Measurements from ENCODE around the gene BTF3.
A peak's percentile ranks its signal among the peaks of the same experiment; 100 is the strongest.
"Not testable (repeated sequence)": the region's sequence is repeated elsewhere in the genome, so short reads cannot be mapped to it uniquely, and the experiment has no call there.

BTF3 gene

DNA sequence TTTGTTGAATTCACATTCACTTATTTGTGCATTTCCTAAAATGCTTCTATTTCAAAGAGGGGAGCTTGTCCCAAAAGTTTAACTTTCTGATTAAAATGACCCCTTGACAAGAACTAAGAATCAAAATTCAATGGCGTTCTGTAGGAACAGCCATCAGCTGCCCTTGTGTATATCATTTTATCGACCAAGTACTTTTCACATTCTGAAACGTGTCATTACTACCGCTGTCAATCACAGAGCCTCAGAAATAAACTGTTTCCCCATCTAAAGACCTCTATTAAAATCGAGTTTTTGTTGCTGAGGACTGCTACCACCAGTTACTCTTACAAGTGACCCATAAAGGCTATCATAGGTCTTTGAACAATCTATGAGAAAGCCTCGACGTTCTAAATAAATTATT is 48.1 kb upstream of the BTF3 start:
- no peak for ATAC-seq
- no peak for TF ChIP-seq ESRRG (CRISPR knock-in tag; IDR thresholded peaks at IDR 0.05)
- TF ChIP-seq ZC3H10 (CRISPR knock-in tag; IDR thresholded peaks at IDR 0.05), result no peak
- no peak for TF ChIP-seq BACH2 (CRISPR knock-in tag; IDR thresholded peaks at IDR 0.05; ENCODE audit: borderline replicate concordance)
- no peak for TF ChIP-seq ZNF565 (CRISPR knock-in tag; conservative IDR thresholded peaks at IDR 0.05; ENCODE audit: low read depth)
- no peak for TF ChIP-seq ARNTL (CRISPR knock-in tag; IDR thresholded peaks at IDR 0.05; ENCODE audit: borderline replicate concordance, low read depth)

DNA sequence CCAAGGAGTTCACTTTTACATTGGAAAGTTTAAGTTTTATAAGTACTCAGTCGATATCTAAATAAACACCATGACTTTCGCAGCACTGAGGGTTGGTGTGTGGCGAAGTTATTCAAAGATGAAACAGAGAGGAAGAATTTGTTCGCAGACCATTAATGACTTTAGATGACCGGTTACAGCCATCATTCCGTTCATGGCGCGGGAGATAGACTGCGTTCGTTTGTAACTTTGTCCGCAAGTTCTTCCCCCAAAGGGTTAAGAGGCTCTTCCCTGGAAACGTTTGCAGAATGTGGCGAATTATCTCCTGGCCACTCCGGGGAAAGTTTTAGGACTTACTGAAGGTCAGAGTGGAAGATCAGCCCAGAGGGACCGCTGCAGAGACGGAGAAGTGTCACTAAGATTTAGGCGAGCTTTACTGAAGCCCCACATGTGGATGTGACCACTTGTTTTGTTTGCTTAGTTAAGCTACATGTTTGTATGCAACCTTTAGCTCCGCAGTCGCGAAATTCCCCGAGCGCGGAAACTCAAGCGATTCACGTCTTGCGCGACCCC is 47.5 kb upstream of the BTF3 start:
- ATAC-seq, result peak; percentile 6; the same call in 2 of the 3 replicates
- TF ChIP-seq GLIS3 (CRISPR knock-in tag; IDR thresholded peaks at IDR 0.05) (no peak), TOX (CRISPR knock-in tag; IDR thresholded peaks at IDR 0.05; ENCODE audit: borderline replicate concordance) (no peak), ESRRG (CRISPR knock-in tag; IDR thresholded peaks at IDR 0.05) (no peak), BACH2 (CRISPR knock-in tag; IDR thresholded peaks at IDR 0.05; ENCODE audit: borderline replicate concordance) (no peak)
- TF ChIP-seq, protein P1, sequence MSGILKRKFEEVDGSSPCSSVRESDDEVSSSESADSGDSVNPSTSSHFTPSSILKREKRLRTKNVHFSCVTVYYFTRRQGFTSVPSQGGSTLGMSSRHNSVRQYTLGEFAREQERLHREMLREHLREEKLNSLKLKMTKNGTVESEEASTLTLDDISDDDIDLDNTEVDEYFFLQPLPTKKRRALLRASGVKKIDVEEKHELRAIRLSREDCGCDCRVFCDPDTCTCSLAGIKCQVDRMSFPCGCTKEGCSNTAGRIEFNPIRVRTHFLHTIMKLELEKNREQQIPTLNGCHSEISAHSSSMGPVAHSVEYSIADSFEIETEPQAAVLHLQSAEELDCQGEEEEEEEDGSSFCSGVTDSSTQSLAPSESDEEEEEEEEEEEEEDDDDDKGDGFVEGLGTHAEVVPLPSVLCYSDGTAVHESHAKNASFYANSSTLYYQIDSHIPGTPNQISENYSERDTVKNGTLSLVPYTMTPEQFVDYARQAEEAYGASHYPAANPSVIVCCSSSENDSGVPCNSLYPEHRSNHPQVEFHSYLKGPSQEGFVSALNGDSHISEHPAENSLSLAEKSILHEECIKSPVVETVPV (CRISPR knock-in tag; IDR thresholded peaks at IDR 0.05), result no peak

DNA sequence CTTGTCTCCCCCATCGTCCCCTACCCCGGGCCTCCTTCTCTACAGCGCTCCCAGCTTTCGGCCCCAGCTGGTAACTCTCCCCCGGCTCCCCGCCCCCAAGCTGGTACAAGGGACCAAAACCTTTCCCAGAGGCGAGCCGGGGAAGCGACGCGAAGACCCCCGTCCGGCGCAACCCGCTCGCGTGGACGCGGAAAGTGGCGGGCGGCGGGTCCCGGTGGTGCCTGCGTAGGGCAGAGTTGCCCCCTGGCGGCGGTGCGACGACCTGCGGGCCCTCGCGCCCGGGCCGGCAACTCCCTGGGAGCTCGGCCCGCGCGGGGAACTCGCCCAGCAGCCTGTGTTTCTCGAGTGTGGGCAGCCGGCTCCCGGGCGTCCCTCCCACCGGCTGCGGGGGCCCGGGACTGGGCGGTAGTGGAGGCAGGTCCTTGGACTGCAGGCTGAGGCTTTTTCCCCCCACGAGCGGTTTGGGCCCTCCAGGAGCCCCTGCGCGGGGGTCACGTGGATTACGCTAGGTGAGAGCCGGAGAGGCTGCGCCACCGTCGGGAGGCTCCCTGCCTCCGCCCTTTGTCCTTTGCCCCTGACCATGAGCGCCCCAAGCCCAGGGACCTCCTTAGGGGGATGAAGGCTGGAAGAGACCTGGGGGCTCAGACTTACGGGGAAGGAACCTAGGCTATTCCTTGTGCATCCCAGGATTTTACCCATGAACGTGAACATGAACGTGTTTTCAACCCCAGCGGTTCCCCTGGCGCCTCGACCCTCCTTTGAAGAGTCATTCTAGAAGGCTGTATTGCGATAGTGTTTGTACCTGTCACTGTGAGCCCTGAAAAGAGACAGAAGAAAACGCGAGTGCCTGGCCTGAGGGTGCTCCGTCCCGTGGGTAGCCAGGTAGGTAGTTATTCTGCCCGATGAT is 46.8 kb upstream of the BTF3 start:
- peak; percentile 66 for ATAC-seq

DNA sequence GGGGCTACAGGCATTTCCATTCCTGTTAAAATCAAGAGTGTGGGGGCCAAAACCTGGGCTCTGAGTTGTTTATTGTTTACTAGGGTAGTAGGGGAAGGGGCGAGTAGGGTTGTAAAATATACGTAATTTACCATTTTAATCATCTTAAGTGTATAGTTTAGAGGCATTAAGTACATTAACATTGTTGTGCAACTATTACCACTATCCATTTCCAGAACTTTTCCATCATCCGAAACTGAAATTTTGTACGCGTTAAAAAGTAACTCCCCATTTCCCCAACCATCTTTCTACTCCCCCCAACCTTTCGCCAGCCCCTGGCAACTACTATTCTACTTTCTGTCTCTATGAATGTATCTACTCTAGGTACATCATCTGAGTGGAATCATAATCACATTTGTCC is 46.0 kb upstream of the BTF3 start:
- no peak for TF ChIP-seq ARNTL (CRISPR knock-in tag; IDR thresholded peaks at IDR 0.05; ENCODE audit: borderline replicate concordance, low read depth)
- no peak for ATAC-seq

More for the DNA sequence above, 46.8 kb upstream of the BTF3 start:
- TF ChIP-seq BACH2 (CRISPR knock-in tag; IDR thresholded peaks at IDR 0.05; ENCODE audit: borderline replicate concordance) (no peak), SNAI2 (CRISPR knock-in tag; IDR thresholded peaks at IDR 0.05) (no peak), ESRRG (CRISPR knock-in tag; IDR thresholded peaks at IDR 0.05) (no peak), ZFP30 (CRISPR knock-in tag; IDR thresholded peaks at IDR 0.05) (no peak), RARB (CRISPR knock-in tag; IDR thresholded peaks at IDR 0.05) (no peak), TOX (CRISPR knock-in tag; IDR thresholded peaks at IDR 0.05; ENCODE audit: borderline replicate concordance) (no peak), PPARA (CRISPR knock-in tag; IDR thresholded peaks at IDR 0.05; ENCODE audit: borderline replicate concordance) (no peak), ZNF70 (CRISPR knock-in tag; IDR thresholded peaks at IDR 0.05) (no peak), ZFP3 (CRISPR knock-in tag; IDR thresholded peaks at IDR 0.05) (no peak), GLIS3 (CRISPR knock-in tag; IDR thresholded peaks at IDR 0.05) (no peak), ARNTL (CRISPR knock-in tag; IDR thresholded peaks at IDR 0.05; ENCODE audit: borderline replicate concordance, low read depth) (no peak)
- TF ChIP-seq, protein P2, sequence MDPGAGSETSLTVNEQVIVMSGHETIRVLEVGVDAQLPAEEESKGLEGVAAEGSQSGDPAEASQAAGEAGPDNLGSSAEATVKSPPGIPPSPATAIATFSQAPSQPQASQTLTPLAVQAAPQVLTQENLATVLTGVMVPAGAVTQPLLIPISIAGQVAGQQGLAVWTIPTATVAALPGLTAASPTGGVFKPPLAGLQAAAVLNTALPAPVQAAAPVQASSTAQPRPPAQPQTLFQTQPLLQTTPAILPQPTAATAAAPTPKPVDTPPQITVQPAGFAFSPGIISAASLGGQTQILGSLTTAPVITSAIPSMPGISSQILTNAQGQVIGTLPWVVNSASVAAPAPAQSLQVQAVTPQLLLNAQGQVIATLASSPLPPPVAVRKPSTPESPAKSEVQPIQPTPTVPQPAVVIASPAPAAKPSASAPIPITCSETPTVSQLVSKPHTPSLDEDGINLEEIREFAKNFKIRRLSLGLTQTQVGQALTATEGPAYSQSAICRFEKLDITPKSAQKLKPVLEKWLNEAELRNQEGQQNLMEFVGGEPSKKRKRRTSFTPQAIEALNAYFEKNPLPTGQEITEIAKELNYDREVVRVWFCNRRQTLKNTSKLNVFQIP (CRISPR knock-in tag; IDR thresholded peaks at IDR 0.05; ENCODE audit: borderline replicate concordance, low read depth), result no peak

DNA sequence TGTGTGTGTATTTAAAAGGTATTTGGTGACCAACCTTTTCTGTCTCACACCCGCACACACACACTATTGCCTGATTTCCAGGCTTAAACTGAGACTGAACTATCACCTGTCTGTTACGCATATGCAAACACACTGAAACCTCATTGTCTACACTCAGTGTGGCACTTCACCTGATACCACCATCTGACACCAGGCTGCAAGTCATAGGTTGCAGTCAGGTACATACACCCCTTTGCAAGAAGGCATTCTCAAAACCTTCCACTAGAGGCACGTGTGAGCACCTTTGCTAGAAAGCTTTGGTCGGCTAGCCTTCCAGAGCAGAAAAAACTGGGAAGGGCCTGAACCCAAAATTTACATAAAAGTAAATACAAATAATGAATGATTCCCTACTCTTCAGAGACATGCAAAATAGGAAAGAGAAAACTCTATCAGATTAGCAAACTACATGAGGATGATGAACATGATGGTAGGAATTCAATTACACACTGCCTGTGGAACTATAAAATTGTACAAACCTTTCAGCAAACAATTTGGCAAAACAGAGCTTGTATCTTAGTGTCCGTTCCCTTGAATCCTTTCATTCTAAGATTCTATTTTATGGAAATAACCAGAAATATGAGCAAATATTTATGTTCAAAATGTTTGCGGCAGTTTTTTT is 43.7 kb upstream of the BTF3 start:
- TF ChIP-seq SNAI2 (CRISPR knock-in tag; IDR thresholded peaks at IDR 0.05) (no peak), ZFP3 (CRISPR knock-in tag; IDR thresholded peaks at IDR 0.05) (no peak)
- ATAC-seq, result peak; percentile 58

DNA sequence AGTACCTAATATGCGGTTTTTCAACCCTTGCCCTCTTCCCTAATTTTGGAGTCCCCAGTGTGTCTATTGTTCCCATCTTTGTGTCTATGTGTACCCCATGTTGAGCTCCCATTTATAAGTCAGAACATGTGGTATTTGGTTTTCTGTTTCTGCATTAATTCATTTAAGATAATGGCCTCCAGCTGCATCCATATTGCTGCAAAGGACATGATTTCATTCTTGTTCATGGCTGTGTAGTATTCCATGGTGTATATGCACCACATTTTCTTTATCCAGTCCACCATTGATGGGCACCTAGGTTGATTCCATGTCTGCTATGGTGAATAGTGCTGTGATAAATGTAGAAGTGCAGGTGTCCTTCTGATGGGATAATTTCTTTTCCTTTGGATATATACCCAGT is 41.8 kb upstream of the BTF3 start:
- ATAC-seq, result not testable (repeated sequence)

DNA sequence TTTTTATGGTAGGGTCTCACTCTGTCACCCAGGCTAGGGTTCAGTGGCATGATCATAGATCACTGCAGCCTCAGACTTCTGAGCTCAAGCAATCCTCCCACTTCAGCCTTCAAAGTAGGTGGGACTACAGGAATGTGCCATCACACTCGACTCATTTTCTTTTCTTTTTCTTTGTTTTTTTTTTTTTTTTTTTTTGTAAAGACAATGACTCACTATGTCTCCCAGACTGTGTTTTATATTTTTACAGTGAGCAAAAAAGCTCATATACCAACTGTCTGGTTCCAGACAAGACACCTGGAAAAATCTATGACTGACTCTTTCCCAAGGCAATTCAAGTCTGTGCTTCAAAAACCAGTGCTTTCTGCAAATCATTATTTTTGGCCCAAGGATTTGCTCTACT is 38.9 kb upstream of the BTF3 start:
- TF ChIP-seq ZNF565 (CRISPR knock-in tag; conservative IDR thresholded peaks at IDR 0.05; ENCODE audit: low read depth), result no peak
- TF ChIP-seq ESRRG (CRISPR knock-in tag; IDR thresholded peaks at IDR 0.05), result no peak
- TF ChIP-seq OSR1 (CRISPR knock-in tag; IDR thresholded peaks at IDR 0.05), result no peak
- no peak for TF ChIP-seq ZNF70 (CRISPR knock-in tag; IDR thresholded peaks at IDR 0.05)
- no peak for TF ChIP-seq ZC3H10 (CRISPR knock-in tag; IDR thresholded peaks at IDR 0.05)
- TF ChIP-seq ZNF8 (CRISPR knock-in tag; IDR thresholded peaks at IDR 0.05), result no peak
- no peak for TF ChIP-seq GLIS3 (CRISPR knock-in tag; IDR thresholded peaks at IDR 0.05)
- TF ChIP-seq ZFP3 (CRISPR knock-in tag; IDR thresholded peaks at IDR 0.05), result no peak
- TF ChIP-seq TOX (CRISPR knock-in tag; IDR thresholded peaks at IDR 0.05; ENCODE audit: borderline replicate concordance), result no peak
- no peak for TF ChIP-seq ARNTL (CRISPR knock-in tag; IDR thresholded peaks at IDR 0.05; ENCODE audit: borderline replicate concordance, low read depth)
- no peak for TF ChIP-seq PPARA (CRISPR knock-in tag; IDR thresholded peaks at IDR 0.05; ENCODE audit: borderline replicate concordance)
- no peak for TF ChIP-seq TCF4 (CRISPR knock-in tag; IDR thresholded peaks at IDR 0.05; ENCODE audit: borderline replicate concordance)
- no peak; the same call in 2 of the 3 replicates for ATAC-seq
